Mucosa of descending colon (tissue), 3 donors: Measurements from ENCODE around the gene TLL2. TPM values are rescaled to one million over a fixed set of nuclear protein-coding genes. Genes with fewer than 3 reads are reported as not detected.

Experiments
- ATAC-seq: fragments of 200-7000 bp; cut with Tn5 transposase; one replicate; pipeline ENCODE4 v1.9.1; 2020; ENCODE audit warnings: mild to moderate bottlenecking, moderate library complexity
- DNase-seq, 3 donors: peaks; one replicate each; pipeline ENCODE4 v3.0.0-alpha.2; 2020
- H3K36me3 ChIP-seq: fragments of 200-600 bp; one replicate; pipeline ENCODE4 v1.8.0; 2021; ENCODE audit warnings: low read depth, mild to moderate bottlenecking
- H3K4me1 ChIP-seq: fragments of 200-600 bp; one replicate; pipeline ENCODE4 v1.8.0; 2021; ENCODE audit warnings: low read depth, mild to moderate bottlenecking
- H3K4me3 ChIP-seq: fragments of 200-600 bp; one replicate; pipeline ENCODE4 v1.8.0; 2021; ENCODE audit warnings: mild to moderate bottlenecking
- H3K9me3 ChIP-seq: fragments of 200-600 bp; one replicate; pipeline ENCODE4 v1.8.0; 2021; ENCODE audit warnings: mild to moderate bottlenecking
- intact Hi-C, 2 donors: fragments of 100-400 bp; cut with DNase I in 1 of 2; cut with micrococcal nuclease in 1 of 2; formaldehyde crosslinking; loops; one replicate each; pipeline versions ENCODE4 v1.11.0 to v1.11.1; 2022; cut with DNase I, micrococcal nuclease
- total RNA-seq, 3 donors: library from RNA; stranded (reverse); fragmentation: NEBNext Ultra II Directional in 2 of 3; extraction: Animal tissue kit (Norgen Biotek cat#: 25700) in 2 of 3; gene quantifications; one replicate each; pipeline versions ENCODE4 v1.2.1 to v1.2.4, GENCODE V29; 2021 to 2023
- TF ChIP-seq, protein P1 (sequence below): fragments of 200-600 bp; IDR thresholded peaks from one replicate; pipeline ENCODE4 v1.8.0; 2022; ENCODE audit warnings: antibody characterized with exemption, mild to moderate bottlenecking
- donor health status: DM: no; HTN: no; CAD: no; lungs with moderate emphysema.
- donor health status: DM: no; HTN: no; CAD: no.
- donor health status: DM: no; HTN: yes; CAD: no.

Gene TLL2
- total RNA-seq, 3 donors from 2014 or later: 0.17 to 0.70 (median 0.65) TPM

DNA sequence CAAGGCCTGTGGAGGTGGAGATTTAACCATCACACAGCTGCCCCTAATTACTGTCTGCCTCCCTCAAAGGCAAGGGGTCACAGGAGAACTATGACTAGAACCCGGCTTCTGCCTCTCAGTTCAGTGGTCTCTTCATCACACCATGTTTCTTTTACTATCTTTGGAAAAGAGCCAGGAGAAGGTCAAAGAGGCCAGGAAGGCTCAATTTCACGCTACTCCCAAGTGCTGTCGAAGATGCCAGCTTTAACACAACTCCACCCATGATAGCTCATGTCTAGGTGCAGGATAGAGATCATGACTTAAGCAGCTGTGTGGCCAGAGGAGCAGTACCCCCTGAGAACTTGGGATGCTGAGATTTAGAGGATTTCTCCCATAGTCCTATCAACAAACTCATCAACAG lies 94.4 kb downstream of the TLL2 start:
- Histone ChIP-seq H3K36me3 (no peaks in the 10 kb centered on the region), H3K4me3 (no peak overlapping the region), H3K4me1 (peaks cover 3% of the 10 kb centered on the region), H3K9me3 (no peaks in the 10 kb centered on the region)
- intact Hi-C loops: no loop called here
- TF ChIP-seq, protein P1, sequence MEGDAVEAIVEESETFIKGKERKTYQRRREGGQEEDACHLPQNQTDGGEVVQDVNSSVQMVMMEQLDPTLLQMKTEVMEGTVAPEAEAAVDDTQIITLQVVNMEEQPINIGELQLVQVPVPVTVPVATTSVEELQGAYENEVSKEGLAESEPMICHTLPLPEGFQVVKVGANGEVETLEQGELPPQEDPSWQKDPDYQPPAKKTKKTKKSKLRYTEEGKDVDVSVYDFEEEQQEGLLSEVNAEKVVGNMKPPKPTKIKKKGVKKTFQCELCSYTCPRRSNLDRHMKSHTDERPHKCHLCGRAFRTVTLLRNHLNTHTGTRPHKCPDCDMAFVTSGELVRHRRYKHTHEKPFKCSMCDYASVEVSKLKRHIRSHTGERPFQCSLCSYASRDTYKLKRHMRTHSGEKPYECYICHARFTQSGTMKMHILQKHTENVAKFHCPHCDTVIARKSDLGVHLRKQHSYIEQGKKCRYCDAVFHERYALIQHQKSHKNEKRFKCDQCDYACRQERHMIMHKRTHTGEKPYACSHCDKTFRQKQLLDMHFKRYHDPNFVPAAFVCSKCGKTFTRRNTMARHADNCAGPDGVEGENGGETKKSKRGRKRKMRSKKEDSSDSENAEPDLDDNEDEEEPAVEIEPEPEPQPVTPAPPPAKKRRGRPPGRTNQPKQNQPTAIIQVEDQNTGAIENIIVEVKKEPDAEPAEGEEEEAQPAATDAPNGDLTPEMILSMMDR: no peak
- ATAC-seq: no peak
- DNase-seq: no peak

DNA sequence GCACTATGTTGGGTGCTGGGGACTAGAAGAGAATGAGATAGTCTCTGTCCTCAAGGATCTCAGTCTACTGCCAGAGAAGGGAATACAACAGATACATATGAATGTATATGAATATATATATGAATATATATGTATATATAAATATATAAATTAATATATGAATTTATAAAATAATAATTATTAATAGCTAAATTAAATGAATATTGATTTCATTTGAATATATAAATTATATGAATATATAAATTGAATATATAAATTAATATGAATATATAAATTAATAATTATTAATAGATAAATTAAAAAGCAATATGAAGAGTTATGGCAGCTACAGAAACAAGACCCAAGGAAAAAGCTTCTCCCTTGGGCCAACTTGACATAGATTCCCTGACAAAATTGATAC lies 95.1 kb downstream of the TLL2 start:
- DNase-seq (no peak), ATAC-seq (no peak)
- Histone ChIP-seq H3K36me3 (no peaks in the 10 kb centered on the region), H3K9me3 (no peaks in the 10 kb centered on the region), H3K4me3 (no peak overlapping the region), H3K4me1 (peaks cover 3% of the 10 kb centered on the region)
- intact Hi-C loops: no loop called here
- TF ChIP-seq, protein P1: no peak

DNA sequence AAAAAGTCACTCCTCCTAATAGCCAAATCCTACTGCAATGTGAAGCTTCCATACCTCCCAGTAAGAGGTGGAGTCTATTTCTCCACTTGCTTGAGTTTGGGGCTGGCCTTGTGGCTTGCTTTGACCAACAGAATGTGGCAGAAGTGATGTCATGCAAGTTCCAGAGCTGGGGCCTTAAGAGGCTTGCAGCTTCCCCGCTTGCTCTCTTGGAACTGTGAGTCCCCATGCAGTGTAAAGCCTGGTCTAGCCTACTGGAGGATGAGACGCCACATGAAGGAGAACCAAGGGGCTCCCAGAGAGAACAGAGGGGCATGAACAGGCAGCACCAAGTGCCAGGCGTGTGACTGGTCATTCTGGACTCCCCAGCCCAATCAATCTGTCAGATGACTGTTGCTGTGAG lies 96.3 kb downstream of the TLL2 start:
- no peak for DNase-seq
- Histone ChIP-seq H3K36me3 (no peaks in the 10 kb centered on the region), H3K9me3 (no peaks in the 10 kb centered on the region), H3K4me1 (peaks cover 3% of the 10 kb centered on the region), H3K4me3 (no peak overlapping the region)
- no peak for ATAC-seq
- intact Hi-C loops: no loop called here
- TF ChIP-seq, protein P1: no peak

DNA sequence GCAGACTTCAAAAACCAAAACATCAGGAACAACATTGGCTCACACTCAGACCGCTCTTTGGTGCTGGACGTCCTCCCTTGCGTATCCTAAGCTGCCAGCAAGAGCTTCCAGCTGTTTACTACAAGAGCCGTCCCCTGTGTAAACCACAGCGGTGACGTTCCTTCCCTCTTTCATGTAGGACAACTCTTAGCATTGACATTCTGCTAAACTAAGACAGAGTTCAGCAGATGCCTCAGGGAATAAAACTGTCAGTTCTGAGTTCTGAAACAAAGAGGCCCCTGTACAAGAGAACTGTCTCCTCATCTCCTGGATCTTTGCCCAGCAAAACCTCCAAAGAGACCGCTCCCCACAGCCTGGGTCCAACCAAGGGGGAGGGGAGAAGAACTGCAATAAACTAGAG lies 97.1 kb downstream of the TLL2 start:
- TF ChIP-seq, protein P1: no peak
- no peaks in the 10 kb centered on the region for H3K36me3 ChIP-seq
- H3K4me1 ChIP-seq: peaks cover 3% of the 10 kb centered on the region
- ATAC-seq: peak; percentile 37
- intact Hi-C loops: no loop called here
- no peak overlapping the region for H3K4me3 ChIP-seq
- peak in 1 of 3 donors; percentile 40 for DNase-seq
- no peaks in the 10 kb centered on the region for H3K9me3 ChIP-seq

DNA sequence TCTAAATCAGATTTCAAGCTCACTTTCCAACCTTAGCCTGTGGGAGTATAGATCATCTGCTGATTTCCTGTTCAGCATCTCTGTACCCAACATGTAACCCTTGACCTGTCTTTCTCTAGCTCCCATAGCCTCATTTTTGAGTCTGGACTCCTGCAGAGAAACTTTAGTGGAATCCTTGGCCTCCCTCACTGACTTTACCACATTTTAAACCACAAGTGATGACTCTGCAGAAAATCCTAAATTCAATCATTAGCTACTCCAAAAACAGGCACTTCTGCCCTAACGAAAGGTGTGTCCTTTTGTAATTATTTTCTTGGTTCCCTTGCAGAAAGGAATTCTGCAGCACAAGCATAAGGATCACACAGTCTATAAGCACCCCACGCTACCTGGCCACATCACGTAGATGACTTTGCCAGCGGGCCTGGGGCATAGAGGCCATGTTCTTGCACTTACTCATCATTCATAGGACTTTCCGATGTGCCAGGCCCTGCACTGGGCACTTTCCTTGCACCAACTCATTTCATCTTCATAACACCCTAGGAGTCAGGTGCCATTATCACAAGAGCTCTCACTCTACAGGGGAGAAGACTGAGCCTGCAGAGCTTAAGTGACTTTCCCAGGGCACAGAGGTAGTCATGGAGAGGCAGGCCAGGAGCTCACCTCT lies 97.7 kb downstream of the TLL2 start:
- intact Hi-C loops: no loop called here
- no peak for ATAC-seq

More for the DNA sequence above, 97.7 kb downstream of the TLL2 start:
- no peak overlapping the region for H3K4me3 ChIP-seq
- TF ChIP-seq, protein P1: no peak
- H3K9me3 ChIP-seq: no peaks in the 10 kb centered on the region
- DNase-seq: no peak
- H3K36me3 ChIP-seq: no peaks in the 10 kb centered on the region
- peaks cover 3% of the 10 kb centered on the region for H3K4me1 ChIP-seq
